ENCODE measurements around the gene PPM1D. TPM values are rescaled to one million over a fixed set of nuclear protein-coding genes. Genes with fewer than 3 reads are reported as not detected.

Gene PPM1D
- total RNA-seq, 1 donor from 2014 or later = 28.7 TPM

GRCh38 chr17:60615840-60616239, 15.8 kb downstream of the PPM1D start:
- Histone ChIP-seq H3K36me3 (ENCODE audit: insufficient read depth, low read length) (no peaks in the 10 kb centered on the region), H3K4me1 (ENCODE audit: insufficient read depth, low read length) (no peaks in the 10 kb centered on the region), H3K9me3 (ENCODE audit: insufficient read depth, low read depth, low read length) (no peaks in the 10 kb centered on the region), H3K4me2 (ENCODE audit: low read length) (no peak overlapping the region), H2AFZ (ENCODE audit: low read depth, low read length) (no peak overlapping the region), H3K79me2 (ENCODE audit: insufficient read depth, low read length) (peaks cover 97% of the 10 kb centered on the region), H3K27ac (ENCODE audit: low read depth, low read length) (no peak overlapping the region), H3K4me3 (ENCODE audit: insufficient read depth, low read depth, low read length) (no peak overlapping the region), H4K20me1 (ENCODE audit: insufficient read depth, low read length) (peaks cover 90% of the 10 kb centered on the region), H3K27me3 (ENCODE audit: insufficient read depth, low read length) (no peaks in the 10 kb centered on the region), H3K9ac (ENCODE audit: low read length) (no peak overlapping the region)
- peaks cover 5% of the 10 kb centered on the region for H3K36me3 Mint-ChIP-seq (ENCODE audit: low read depth, unreplicated experiment)
- FAIRE-seq (no peak), DNase-seq (ENCODE audit: low read depth) (no peak)
- TF ChIP-seq CTCF (IDR thresholded peaks at IDR 0.05; ENCODE audit: insufficient read depth, low read depth, low read length) (no peak), EZH2 (IDR thresholded peaks at IDR 0.05; ENCODE audit: insufficient read depth, low read length) (no peak)
- no peak overlapping the region for H3K4me3 Mint-ChIP-seq (ENCODE audit: unreplicated experiment)
- H3K4me1 Mint-ChIP-seq (ENCODE audit: low read depth, unreplicated experiment) = peaks cover 6% of the 10 kb centered on the region
- H3K27ac Mint-ChIP-seq (ENCODE audit: unreplicated experiment) = no peak overlapping the region
- no peaks in the 10 kb centered on the region for H3K9me3 Mint-ChIP-seq (ENCODE audit: unreplicated experiment)
- no peaks in the 10 kb centered on the region for H3K27me3 Mint-ChIP-seq (ENCODE audit: low read depth, unreplicated experiment)

- Histone ChIP-seq H4K20me1 (ENCODE audit: insufficient read depth, low read length) (peaks cover 82% of the 10 kb centered on the region), H3K9ac (ENCODE audit: low read length) (no peak overlapping the region), H3K36me3 (ENCODE audit: insufficient read depth, low read length) (no peaks in the 10 kb centered on the region), H3K27ac (ENCODE audit: low read depth, low read length) (no peak overlapping the region), H3K9me3 (ENCODE audit: insufficient read depth, low read depth, low read length) (no peaks in the 10 kb centered on the region), H3K4me1 (ENCODE audit: insufficient read depth, low read length) (no peaks in the 10 kb centered on the region), H3K27me3 (ENCODE audit: insufficient read depth, low read length) (no peaks in the 10 kb centered on the region), H3K79me2 (ENCODE audit: insufficient read depth, low read length) (peaks cover 92% of the 10 kb centered on the region), H3K4me3 (ENCODE audit: insufficient read depth, low read depth, low read length) (no peak overlapping the region), H3K4me2 (ENCODE audit: low read length) (no peak overlapping the region), H2AFZ (ENCODE audit: low read depth, low read length) (no peak overlapping the region)
- Mint-ChIP-seq H3K9me3 (ENCODE audit: unreplicated experiment) (no peaks in the 10 kb centered on the region), H3K27me3 (ENCODE audit: low read depth, unreplicated experiment) (no peaks in the 10 kb centered on the region), H3K4me3 (ENCODE audit: unreplicated experiment) (no peak overlapping the region), H3K27ac (ENCODE audit: unreplicated experiment) (no peak overlapping the region), H3K4me1 (ENCODE audit: low read depth, unreplicated experiment) (peaks cover 6% of the 10 kb centered on the region), H3K36me3 (ENCODE audit: low read depth, unreplicated experiment) (peaks cover 6% of the 10 kb centered on the region)
- TF ChIP-seq CTCF (IDR thresholded peaks at IDR 0.05; ENCODE audit: insufficient read depth, low read depth, low read length) (no peak), EZH2 (IDR thresholded peaks at IDR 0.05; ENCODE audit: insufficient read depth, low read length) (no peak)
- FAIRE-seq (no peak), DNase-seq (ENCODE audit: low read depth) (no peak)
Measured at GRCh38 chr17:60618080-60618479, 18.1 kb downstream of the PPM1D start.

GRCh38 chr17:60618854-60619526, 19.0 kb downstream of the PPM1D start:
- Mint-ChIP-seq H3K27me3 (ENCODE audit: low read depth, unreplicated experiment) (no peaks in the 10 kb centered on the region), H3K4me3 (ENCODE audit: unreplicated experiment) (no peak overlapping the region), H3K27ac (ENCODE audit: unreplicated experiment) (no peak overlapping the region), H3K4me1 (ENCODE audit: low read depth, unreplicated experiment) (peaks cover 6% of the 10 kb centered on the region), H3K9me3 (ENCODE audit: unreplicated experiment) (no peaks in the 10 kb centered on the region), H3K36me3 (ENCODE audit: low read depth, unreplicated experiment) (peaks cover 6% of the 10 kb centered on the region)
- peaks cover 76% of the 10 kb centered on the region for H4K20me1 ChIP-seq (ENCODE audit: insufficient read depth, low read length)
- no peak overlapping the region for H3K9ac ChIP-seq (ENCODE audit: low read length)
- no peak for TF ChIP-seq EZH2 (IDR thresholded peaks at IDR 0.05; ENCODE audit: insufficient read depth, low read length)
- no peak for TF ChIP-seq CTCF (IDR thresholded peaks at IDR 0.05; ENCODE audit: insufficient read depth, low read depth, low read length)
- no peaks in the 10 kb centered on the region for H3K9me3 ChIP-seq (ENCODE audit: insufficient read depth, low read depth, low read length)
- H2AFZ ChIP-seq (ENCODE audit: low read depth, low read length) = no peak overlapping the region
- no peak overlapping the region for H3K4me2 ChIP-seq (ENCODE audit: low read length)
- no peak for DNase-seq (ENCODE audit: low read depth)
- no peak overlapping the region for H3K4me3 ChIP-seq (ENCODE audit: insufficient read depth, low read depth, low read length)
- H3K79me2 ChIP-seq (ENCODE audit: insufficient read depth, low read length) = peaks cover 93% of the 10 kb centered on the region
- H3K36me3 ChIP-seq (ENCODE audit: insufficient read depth, low read length) = no peaks in the 10 kb centered on the region
- H3K27ac ChIP-seq (ENCODE audit: low read depth, low read length) = no peak overlapping the region
- no peaks in the 10 kb centered on the region for H3K4me1 ChIP-seq (ENCODE audit: insufficient read depth, low read length)
- H3K27me3 ChIP-seq (ENCODE audit: insufficient read depth, low read length) = no peaks in the 10 kb centered on the region
- FAIRE-seq = no peak
